ENCODE results near the gene POLK. TPM values are rescaled to one million over a fixed set of nuclear protein-coding genes. Genes with fewer than 3 reads are reported as not detected.
"Not testable (repeated sequence)": the region's sequence is repeated elsewhere in the genome, so short reads cannot be mapped to it uniquely, and the experiment has no call there.

Gene POLK
- total and polyA plus RNA-seq, 2 of the 4 experiments (the other 2 are of a cell fraction): 10.4 to 24.4 TPM

- Histone ChIP-seq H3K9ac (ENCODE audit: low read depth, low read length) (no peak overlapping the region), H4K20me1 (ENCODE audit: insufficient read depth, low read length) (no peaks in the 10 kb centered on the region), H2AFZ (replicated peaks; ENCODE audit: low read length, poor library complexity) (no peak overlapping the region), H2BK15ac (ENCODE audit: low read depth, low read length) (0 out of 3 replicates have a peak overlapping the region, but pooled peaks have one; percentile 2), H2BK20ac (ENCODE audit: low read depth, low read length) (peak overlapping the region; percentile 75; the same call in 1 of the 2 replicates), H3K9me3 (ENCODE audit: control insufficient read depth, insufficient read depth, low read length) (no peaks in the 10 kb centered on the region), H3K23ac (ENCODE audit: low read depth, low read length) (peak overlapping the region; percentile 22; the same call in 1 of the 2 replicates), H3K18ac (ENCODE audit: low read depth, low read length) (peak overlapping the region; percentile 88; the same call in 1 of the 2 replicates), H3K4ac (ENCODE audit: low read depth, low read length) (peak overlapping the region; percentile 80), H2AK9ac (replicated peaks; ENCODE audit: low read depth, low read length, poor library complexity) (no peak overlapping the region), H2AK5ac (ENCODE audit: low read depth, low read length) (no peak overlapping the region), H3K56ac (ENCODE audit: extremely low read depth, insufficient read depth, low read length) (no peak overlapping the region), H4K8ac (ENCODE audit: low read depth in 2 of 2, low read length in 2 of 2) (peak overlapping the region in 1 of 2 experiments; percentile 41; a peak in 1 of 4 replicates), H3K36me3 (ENCODE audit: control insufficient read depth, insufficient read depth, low read length) (no peaks in the 10 kb centered on the region), H3K14ac (replicated peaks; ENCODE audit: low read depth, low read length) (peak overlapping the region; percentile 68), H3K79me1 (ENCODE audit: low read depth in 1 of 2, low read length in 2 of 2) (peaks cover 4 to 14% of the 10 kb centered on the region in 2 experiments; a peak in 2 of 4 replicates), H4K91ac (ENCODE audit: insufficient read depth, low read depth, low read length) (peak overlapping the region; percentile 14; the same call in 1 of the 2 replicates), H3K9me1 (ENCODE audit: insufficient read depth, low read length) (0 out of 2 replicates have a peak, but pooled peaks cover 6% of the 10 kb centered on the region), H3K27me3 (ENCODE audit: control insufficient read depth, insufficient read depth, low read length) (no peaks in the 10 kb centered on the region), H3K4me1 (ENCODE audit: control insufficient read depth, insufficient read depth, low read length) (peaks cover 13% of the 10 kb centered on the region), H3K27ac (ENCODE audit: insufficient read depth, low read length) (no peak overlapping the region), H3K4me3 (ENCODE audit: insufficient read depth, low read depth, low read length) (no peak overlapping the region), H4K5ac (ENCODE audit: low read depth, low read length) (peak overlapping the region; percentile 82; the same call in 1 of the 2 replicates), H2BK5ac (ENCODE audit: low read depth, low read length, poor library complexity, severe bottlenecking) (peak overlapping the region; percentile 70), H2BK120ac (ENCODE audit: low read depth, low read length) (peak overlapping the region; percentile 51), H3K4me2 (ENCODE audit: low read depth, low read length) (peak overlapping the region; percentile 66)
- POLR2A ChIA-PET (ENCODE audit: unreplicated experiment): interaction anchor here (0.5 to 0.6 kb wide), 2 partner anchors 1285 to 1650 kb away, joined by 3 read pairs; no protein-coding TSS in a partner anchor
- DNase-seq (no peak), ATAC-seq (ENCODE audit: low read depth) (no peak)
- in situ Hi-C loops (cut with MboI; ENCODE audit: low sequenced_read_pairs): no loop called here
- intact Hi-C loops (cut with micrococcal nuclease): loop anchor here (5.0 to 10.0 kb wide), 2 partner anchors 78 to 369 kb away; partner anchors contain the start of gene ANKRD31
- no CpG with 5 or more reads among the region's 2 CpGs for WGBS, 2 experiments (ENCODE audit: extremely low coverage in 2 of 2, insufficient read length in 1 of 2)
- dilution Hi-C loops (cut with HindIII; ENCODE audit: low sequenced_read_pairs, unreplicated experiment): no loop called here
- CTCF ChIA-PET: no interaction called here
- TF ChIP-seq POLR2A (IDR thresholded peaks at IDR 0.05; ENCODE audit: low read depth, low read length): no peak
- no TSS peak for BruUV-seq (replicated peaks)
Measured at GRCh38 chr5:75603821-75604220, 92.1 kb downstream of the POLK start.

GRCh38 chr5:75607341-75607740 is 95.7 kb downstream of the POLK start:
- H3K4ac ChIP-seq (ENCODE audit: low read depth, low read length): not testable (repeated sequence)

More at GRCh38 chr5:75607341-75607740, 95.7 kb downstream of the POLK start:
- H2AK5ac ChIP-seq (ENCODE audit: low read depth, low read length); H4K8ac ChIP-seq (ENCODE audit: low read depth in 2 of 2, low read length in 2 of 2); H2AFZ ChIP-seq (replicated peaks; ENCODE audit: low read length, poor library complexity); H3K9me1 ChIP-seq (ENCODE audit: insufficient read depth, low read length); H2BK15ac ChIP-seq (ENCODE audit: low read depth, low read length); H3K9ac ChIP-seq (ENCODE audit: low read depth, low read length); H3K9me3 ChIP-seq (ENCODE audit: control insufficient read depth, insufficient read depth, low read length); in situ Hi-C loops (cut with MboI; ENCODE audit: low sequenced_read_pairs); H3K23ac ChIP-seq (ENCODE audit: low read depth, low read length); POLR2A ChIA-PET (ENCODE audit: unreplicated experiment); DNase-seq; dilution Hi-C loops (cut with HindIII; ENCODE audit: low sequenced_read_pairs, unreplicated experiment); H3K27ac ChIP-seq (ENCODE audit: insufficient read depth, low read length); H4K5ac ChIP-seq (ENCODE audit: low read depth, low read length); H2BK5ac ChIP-seq (ENCODE audit: low read depth, low read length, poor library complexity, severe bottlenecking); BruUV-seq (replicated peaks); H2AK9ac ChIP-seq (replicated peaks; ENCODE audit: low read depth, low read length, poor library complexity); ATAC-seq (ENCODE audit: low read depth); H3K18ac ChIP-seq (ENCODE audit: low read depth, low read length); H3K27me3 ChIP-seq (ENCODE audit: control insufficient read depth, insufficient read depth, low read length); H4K20me1 ChIP-seq (ENCODE audit: insufficient read depth, low read length); H2BK120ac ChIP-seq (ENCODE audit: low read depth, low read length); H3K36me3 ChIP-seq (ENCODE audit: control insufficient read depth, insufficient read depth, low read length); H2BK20ac ChIP-seq (ENCODE audit: low read depth, low read length); H3K14ac ChIP-seq (replicated peaks; ENCODE audit: low read depth, low read length); H3K4me1 ChIP-seq (ENCODE audit: control insufficient read depth, insufficient read depth, low read length); H3K4me3 ChIP-seq (ENCODE audit: insufficient read depth, low read depth, low read length); H4K91ac ChIP-seq (ENCODE audit: insufficient read depth, low read depth, low read length); H3K4me2 ChIP-seq (ENCODE audit: low read depth, low read length); H3K56ac ChIP-seq (ENCODE audit: extremely low read depth, insufficient read depth, low read length): not testable (repeated sequence)
- CTCF ChIA-PET: interaction anchor here (0.5 kb wide), 1 partner anchor 1108 kb away, joined by 3 read pairs; no protein-coding TSS in a partner anchor
- WGBS, 2 experiments (ENCODE audit: extremely low coverage in 2 of 2, insufficient read length in 1 of 2): 100% methylated on average over 3 of the region's 5 CpGs; no CpG with 5 or more reads in 1 of the 2 experiments
- intact Hi-C loops (cut with micrococcal nuclease): loop anchor here (10.0 kb wide), 1 partner anchor 373 kb away; the partner anchor contains the start of gene ANKRD31
- peaks cover 4 to 12% of the 10 kb centered on the region in 2 experiments; a peak in 2 of 4 replicates for H3K79me1 ChIP-seq (ENCODE audit: low read depth in 1 of 2, low read length in 2 of 2)
